Embryonic facial prominence (tissue), 1 donor: ENCODE data around the gene FOSL2.

ENCODE experiments used
- DNase-seq: peaks from one replicate; pipeline ENCODE4 v3.0.0-alpha.2; 2016; ENCODE audit errors: extremely low spot score

FOSL2 gene

GRCh38 chr2:28449488-28450395, 57.1 kb downstream of the FOSL2 start:
- DNase-seq = no peak

DNA sequence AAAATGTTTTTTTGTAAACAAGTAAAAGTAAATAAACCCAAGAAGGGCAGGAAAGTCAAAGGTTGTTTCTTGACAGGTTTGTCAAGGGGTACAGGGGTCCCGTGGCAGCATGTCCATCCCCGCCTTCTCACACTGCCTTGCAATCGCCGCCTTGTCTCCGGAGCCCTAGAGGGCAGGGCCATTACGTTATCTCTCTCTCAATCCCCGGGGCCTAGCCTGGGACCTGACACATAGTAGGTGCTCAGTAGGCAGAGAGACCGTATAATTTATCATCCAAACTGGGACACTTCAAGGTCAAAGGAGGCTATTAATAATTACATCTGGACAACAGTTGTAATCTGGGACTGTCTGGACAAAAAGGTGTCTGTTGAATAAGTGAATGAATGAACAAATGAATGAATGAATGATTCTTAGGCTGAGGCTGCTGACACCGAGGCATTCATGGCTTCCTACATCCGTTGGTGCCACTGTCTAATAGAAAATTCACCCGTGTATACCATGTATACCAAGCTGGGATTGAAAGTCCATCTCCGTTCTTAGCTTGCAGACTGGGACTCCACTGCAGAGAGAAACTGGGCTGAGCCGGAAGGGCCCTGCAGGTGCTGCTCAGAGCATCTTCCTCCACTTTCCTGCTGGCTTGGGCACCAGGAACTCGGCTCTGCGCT, 58.4 kb downstream of the FOSL2 start:
- DNase-seq = no peak

DNA sequence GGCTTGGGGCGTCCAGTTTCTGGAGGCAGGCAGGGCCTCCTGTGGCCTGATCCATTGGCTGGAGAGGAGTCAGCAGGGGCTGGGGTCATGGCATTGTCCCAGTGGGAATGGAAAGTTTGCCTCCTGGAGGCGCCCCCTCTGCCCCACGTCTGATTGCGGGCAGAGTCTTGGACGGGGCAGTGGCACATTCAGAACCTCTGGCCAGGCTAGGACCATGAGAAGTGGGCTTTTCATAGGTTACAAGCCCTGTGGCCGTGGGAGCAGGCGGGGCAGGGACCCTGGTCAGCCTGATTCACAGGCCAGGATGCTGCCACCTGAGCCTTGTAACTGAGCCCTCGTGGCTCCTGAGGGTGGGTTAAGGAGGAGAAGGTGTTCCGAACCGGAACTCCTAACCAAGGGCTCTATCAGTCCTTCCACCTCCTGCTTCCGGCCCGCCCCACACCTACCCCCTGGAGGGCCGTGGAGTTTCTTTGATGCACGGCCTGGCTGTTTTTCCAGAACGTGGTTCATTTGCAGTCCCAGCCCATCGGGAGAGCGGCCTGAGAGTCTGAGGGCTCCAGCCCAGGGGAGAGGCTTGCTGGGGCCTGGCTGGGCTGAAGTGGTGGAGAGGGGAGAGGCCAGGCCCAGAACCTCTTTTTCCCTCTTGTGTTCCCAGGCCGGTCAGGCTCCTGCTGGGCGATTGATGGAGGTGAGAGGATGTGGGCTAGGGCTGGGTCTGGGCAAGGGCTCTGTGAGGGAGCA, 59.3 kb downstream of the FOSL2 start:
- no peak for DNase-seq

DNA sequence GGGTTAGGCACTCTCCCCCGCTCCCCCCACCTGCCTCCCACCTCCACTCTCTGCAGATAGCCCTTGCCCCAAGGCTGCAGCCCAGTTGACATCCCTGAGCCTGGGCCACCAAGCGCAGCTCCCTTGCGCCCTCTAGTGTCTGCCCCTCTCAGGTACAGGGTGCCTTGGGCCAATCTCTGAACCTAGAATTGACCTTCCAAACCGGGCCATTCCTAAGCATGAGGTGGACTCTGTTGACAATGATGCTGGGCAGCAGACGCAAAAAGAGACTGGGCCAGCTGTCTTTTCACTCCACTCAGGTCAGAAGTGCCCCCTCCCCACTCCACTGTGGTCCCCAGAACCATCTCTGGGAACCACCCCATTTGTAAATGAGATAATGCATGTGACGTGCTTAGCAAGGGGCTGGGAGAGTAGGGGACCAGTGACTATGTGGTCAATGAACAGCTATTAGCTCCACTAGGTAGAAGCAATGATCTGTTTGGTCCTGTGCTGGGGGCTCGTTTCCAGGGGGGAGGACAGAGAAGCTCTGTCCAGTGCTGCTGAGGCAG, 60.0 kb downstream of the FOSL2 start:
- DNase-seq = no peak

DNA sequence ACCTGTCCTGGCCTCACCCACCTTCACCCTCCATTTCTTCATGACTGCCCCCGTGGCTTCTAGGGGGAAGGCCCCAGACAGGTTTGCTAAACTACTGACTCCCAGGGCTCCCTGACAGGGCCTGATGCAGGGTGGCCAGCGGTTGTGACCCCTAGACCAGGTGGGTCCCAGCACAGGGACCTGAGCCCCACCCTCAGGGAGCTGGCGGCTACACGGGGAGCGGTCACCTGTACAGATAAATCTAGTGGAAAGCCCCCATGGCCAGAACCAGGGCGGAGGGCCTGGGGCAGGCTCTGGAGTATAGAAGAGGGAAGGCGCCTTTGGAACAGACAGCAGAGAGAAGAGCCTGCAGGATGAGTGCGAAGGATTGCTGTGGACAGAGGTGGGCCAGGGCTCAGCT, 60.7 kb downstream of the FOSL2 start:
- DNase-seq = no peak

- DNase-seq = no peak
Observed at GRCh38 chr2:28454016-28454930, 61.6 kb downstream of the FOSL2 start.

- no peak for DNase-seq
Observed at GRCh38 chr2:28457237-28457636, 64.6 kb downstream of the FOSL2 start.

DNA sequence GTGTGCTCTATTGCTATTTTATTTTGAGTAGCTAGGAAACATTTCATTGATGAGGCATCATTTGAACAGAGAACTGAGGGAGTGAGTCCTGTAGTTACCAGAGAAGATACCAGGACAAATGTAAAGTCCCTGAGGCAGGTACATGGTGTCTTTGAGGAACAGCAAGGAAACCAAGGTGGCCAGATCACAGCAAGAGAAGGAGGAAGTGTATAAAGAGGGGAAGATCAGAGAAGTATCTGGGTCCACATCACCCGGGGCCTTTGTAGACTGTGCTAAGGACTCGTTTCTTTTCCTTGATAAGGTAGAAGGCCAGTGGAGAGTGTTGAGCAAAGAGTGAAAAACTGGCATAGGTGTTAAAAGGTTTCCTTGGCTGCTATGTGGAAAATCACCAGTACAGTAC, 68.4 kb downstream of the FOSL2 start:
- no peak for DNase-seq

GRCh38 chr2:28462122-28462521, 69.5 kb downstream of the FOSL2 start:
- no peak for DNase-seq

GRCh38 chr2:28463211-28463816, 70.7 kb downstream of the FOSL2 start:
- no peak for DNase-seq

DNA sequence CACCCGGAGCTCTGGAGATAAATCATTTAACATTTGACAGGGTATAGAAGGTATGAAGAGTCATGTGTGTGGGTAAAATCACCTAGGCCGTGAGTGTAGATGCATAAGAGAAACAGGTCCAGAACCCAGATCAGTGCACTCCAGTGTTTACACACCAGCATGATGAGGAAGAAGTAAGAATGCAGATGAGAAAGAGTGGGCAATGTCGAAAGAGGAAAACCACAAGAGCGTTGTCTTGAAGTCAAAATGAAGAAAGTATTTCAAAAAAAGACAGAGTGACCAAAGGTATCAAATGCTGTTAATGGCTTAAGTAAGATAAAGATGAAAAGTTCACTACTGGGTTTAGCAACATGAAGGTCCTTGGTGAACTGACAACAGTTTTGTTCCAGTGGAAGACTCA, 71.2 kb downstream of the FOSL2 start:
- DNase-seq = no peak

- no peak for DNase-seq
Observed at GRCh38 chr2:28465148-28465885, 72.7 kb downstream of the FOSL2 start.
